VCaP (cell line): ENCODE results near the gene XIRP2.

Experiments
- H3K27ac ChIP-seq: fragments of 450-650 bp; 2 replicates; pipeline ENCODE4 v1.5.1; 2017
- TF ChIP-seq, protein P1 (sequence below): fragments of 450-650 bp; conservative IDR thresholded peaks from 2 replicates; pipeline ENCODE4 v1.5.1; 2017; ENCODE audit warnings: mild to moderate bottlenecking, moderate library complexity

XIRP2 gene

DNA sequence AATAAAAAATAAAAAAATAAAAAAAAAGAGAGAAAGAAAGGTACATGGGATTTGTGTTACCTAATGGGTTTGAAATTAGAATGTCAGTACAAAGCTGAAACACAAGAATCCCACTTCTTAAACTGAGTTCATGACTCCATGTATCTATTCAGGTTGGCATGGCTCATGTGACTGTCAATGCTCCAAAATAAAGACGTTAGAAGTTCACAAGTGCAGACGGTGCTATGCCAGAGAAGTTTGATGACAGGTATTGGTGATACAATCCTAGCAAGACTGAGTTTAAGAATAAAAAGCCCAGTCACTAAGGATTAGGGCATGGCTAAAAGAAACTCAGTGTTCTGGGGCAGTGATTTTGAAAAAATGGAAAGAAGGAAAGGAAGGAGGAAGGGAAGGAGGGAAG, 254.3 kb downstream of the XIRP2 start:
- no peak overlapping the region for H3K27ac ChIP-seq
- TF ChIP-seq, protein P1, sequence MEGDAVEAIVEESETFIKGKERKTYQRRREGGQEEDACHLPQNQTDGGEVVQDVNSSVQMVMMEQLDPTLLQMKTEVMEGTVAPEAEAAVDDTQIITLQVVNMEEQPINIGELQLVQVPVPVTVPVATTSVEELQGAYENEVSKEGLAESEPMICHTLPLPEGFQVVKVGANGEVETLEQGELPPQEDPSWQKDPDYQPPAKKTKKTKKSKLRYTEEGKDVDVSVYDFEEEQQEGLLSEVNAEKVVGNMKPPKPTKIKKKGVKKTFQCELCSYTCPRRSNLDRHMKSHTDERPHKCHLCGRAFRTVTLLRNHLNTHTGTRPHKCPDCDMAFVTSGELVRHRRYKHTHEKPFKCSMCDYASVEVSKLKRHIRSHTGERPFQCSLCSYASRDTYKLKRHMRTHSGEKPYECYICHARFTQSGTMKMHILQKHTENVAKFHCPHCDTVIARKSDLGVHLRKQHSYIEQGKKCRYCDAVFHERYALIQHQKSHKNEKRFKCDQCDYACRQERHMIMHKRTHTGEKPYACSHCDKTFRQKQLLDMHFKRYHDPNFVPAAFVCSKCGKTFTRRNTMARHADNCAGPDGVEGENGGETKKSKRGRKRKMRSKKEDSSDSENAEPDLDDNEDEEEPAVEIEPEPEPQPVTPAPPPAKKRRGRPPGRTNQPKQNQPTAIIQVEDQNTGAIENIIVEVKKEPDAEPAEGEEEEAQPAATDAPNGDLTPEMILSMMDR = no peak

DNA sequence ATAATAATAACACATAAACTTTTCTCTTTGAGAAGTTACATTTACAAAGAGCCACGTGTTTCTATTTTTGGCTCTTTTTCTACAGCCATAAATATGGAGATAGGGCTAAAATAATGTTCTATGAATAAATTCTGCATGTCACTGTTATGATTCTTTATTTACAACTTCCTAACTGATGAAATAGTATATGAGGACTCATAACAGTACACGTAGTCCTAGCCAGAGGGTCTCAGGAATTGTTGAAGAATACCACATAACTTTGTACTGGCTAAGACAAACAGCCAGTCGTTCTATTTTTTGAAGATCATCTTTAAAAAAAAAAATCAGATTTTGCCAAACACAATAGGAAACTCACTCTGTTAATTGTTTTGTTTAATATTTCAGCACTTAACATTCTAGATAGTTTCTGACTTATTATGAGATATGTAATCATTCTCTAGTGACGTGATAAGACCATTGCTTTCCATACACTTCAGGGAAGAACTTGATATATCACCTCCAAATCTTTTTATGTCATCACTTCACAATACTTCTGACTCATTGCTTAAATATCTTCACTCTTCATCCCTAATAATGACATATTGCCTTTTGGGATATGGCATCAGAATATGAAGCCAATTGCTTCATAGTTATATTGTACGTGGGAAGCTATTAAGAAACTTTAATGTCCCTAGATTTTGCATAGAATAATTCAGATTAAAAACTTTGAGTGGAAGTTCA, 256.1 kb downstream of the XIRP2 start:
- H3K27ac ChIP-seq = no peak overlapping the region
- TF ChIP-seq, protein P1 = no peak

DNA sequence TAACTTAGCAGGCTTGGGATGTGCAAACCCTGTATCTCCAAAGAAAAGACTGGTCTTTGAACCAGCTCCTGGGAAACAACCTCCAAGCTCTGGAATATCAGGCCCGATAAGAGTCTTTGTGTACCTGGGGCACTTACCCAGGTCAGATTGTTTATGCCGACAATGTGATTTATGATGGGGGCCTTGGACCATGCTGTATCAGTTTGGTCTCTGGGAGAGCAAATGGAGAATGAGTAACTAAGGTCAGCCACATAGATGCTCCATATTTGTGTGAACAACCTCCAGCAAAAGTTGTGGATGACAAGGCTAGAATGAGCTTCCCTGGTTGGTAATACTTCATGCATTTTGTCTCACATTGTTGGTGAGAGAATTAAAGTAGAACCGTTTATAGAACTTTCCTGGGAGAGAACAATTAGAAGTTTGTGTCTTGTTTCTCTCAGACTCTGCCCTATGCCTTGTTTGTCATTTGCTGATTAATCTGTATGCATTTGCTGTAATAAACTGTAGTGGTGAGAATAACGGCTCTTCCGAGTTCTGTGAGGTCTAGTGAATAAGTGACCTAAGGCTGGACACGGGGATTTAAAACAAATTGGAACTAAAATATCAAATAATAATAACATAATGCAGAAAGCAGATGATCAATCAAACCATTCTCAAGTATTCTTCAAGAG, 259.1 kb downstream of the XIRP2 start:
- TF ChIP-seq, protein P1 = no peak
- H3K27ac ChIP-seq = no peak overlapping the region

DNA sequence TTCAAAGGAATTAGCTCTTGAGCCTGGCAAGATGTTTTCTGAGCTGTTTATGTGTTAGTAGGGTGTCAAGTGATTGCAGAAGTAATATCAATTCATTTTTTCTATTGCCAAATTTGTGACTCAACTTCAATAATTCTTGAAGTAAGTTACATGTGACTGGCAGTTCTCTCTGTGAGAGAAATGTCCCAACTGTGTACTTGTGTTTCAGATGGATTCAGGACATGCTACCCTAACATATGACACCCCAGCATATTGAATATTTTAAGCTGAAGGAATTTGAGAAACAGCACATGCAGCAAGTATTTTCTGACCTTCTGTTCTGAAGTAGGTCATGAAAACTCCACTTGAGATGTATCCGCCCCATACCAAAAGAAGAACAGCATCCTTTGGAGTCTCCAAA, 263.6 kb downstream of the XIRP2 start:
- TF ChIP-seq, protein P1 = no peak
- H3K27ac ChIP-seq = no peak overlapping the region

DNA sequence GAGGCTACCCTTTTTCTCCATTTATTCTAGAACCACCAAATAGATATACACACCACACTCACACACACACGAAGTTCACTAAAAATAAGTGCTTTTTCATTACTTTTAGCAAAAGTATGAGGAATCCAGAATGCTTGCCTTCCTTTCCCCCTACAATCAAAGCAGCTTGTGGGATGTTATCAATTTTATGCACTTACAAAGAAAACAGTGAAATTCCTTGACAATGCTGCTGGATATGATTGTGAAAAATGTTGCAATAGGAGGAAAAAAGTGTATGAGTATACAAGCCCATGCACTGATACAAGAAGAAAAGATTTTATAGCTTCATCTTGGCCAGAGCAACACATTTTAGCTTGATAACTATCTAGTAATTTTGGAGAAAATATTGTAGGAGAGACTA, 269.2 kb downstream of the XIRP2 start:
- H3K27ac ChIP-seq = no peak overlapping the region
- TF ChIP-seq, protein P1 = no peak

DNA sequence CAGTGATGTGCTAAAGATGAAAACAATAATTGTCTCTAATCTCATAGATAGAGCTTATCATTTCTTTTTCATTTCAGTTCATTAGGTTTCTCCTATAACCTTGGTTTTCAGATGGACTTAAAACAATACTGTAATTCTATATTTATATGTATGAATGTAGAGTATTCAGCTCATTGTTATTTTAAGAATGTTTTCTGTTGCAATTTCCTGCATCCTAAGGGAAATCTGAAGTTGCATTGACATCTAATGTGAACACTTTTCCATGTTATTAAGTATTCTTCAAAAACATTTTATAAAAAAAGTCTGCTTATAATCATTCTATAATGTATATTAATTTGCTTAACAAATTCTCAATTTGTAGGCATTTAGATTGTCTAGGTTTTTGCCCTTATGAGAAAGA, 288.9 kb downstream of the XIRP2 start:
- H3K27ac ChIP-seq = no peak overlapping the region
- TF ChIP-seq, protein P1 = no peak

DNA sequence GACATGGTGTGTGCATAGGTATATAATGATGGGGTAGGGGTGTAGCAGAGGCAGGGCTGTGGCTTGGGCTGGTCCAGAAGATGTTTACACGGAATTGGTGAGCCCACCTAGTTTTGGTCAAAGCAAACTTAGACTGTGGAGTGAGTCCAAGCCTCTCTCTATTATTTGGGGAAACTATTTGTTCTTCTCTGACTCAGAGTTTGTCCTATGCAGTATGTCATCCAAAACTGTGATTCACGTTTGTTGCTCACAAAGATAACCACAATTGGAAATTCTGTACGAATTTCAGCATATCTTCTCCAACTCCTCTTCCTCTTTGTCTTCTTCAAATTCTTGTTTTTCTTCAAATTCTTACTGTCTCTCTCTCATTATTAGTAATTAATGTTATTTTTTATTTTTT, 292.9 kb downstream of the XIRP2 start:
- H3K27ac ChIP-seq = no peak overlapping the region
- TF ChIP-seq, protein P1 = no peak
